GM12874 (cell line): ENCODE results near the gene FAF1.

Experiments
- CTCF ChIP-seq: IDR thresholded peaks from 2 replicates; pipeline ENCODE4 v1.5.1; 2011; ENCODE audit warnings: low read depth, mild to moderate bottlenecking, control low read depth, low read length, moderate library complexity; ENCODE audit not compliant: insufficient read depth

Gene FAF1

DNA sequence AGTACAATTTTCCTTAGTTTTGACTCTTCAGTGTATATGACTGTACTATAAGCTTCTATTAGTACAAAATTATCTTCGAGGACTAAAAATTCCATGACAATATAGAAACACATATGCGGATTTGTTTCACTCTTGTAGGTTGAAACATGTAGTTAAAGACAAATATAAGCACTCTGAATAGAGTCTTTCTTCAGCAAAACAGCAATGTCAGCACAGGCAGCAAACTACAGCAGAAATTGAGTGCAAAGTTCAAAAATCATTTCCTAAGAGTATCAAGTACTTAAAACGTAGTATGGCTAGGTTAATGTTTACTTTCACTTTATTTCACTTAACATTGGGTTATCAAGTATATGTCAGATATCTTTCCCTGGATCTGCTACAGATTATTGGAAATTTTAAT lies 106.7 kb downstream of the FAF1 start:
- no peak for TF ChIP-seq CTCF

DNA sequence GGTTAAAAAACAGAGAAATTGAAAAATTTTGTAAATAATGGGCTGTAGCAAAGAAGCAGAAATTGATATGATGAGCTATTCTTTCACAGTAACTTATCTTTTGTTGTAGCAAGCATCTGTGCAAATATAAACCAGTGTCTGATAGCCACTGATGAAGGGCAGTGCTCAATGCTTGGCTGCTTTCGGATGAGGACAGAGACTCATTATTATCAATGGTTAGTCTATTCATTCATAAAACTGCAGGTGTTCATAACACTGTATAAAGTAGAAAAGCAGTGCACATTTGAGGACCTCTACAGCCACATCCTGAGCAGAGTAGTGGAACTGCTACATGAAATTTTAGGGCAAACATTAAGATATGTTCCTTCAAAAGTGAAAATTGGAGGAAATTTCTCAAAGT lies 107.2 kb downstream of the FAF1 start:
- no peak for TF ChIP-seq CTCF

DNA sequence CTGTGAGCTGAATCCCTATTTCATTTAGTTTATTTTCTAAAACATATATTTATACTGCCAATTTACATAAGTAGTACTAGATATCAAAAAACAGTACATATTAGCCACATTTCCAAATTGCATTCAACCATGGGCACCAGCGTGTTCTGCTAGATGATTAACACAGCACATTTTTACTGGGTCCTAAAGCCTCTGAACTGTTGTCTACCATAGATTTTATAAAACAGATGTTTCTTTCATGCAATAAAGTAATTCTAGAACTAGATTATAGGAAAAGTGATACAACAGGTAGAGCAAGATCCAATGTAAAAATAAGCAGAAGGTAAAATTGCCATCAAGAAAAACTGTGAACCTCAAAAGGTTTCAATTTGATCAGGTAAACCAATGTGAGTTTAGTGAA lies 108.6 kb downstream of the FAF1 start:
- TF ChIP-seq CTCF: no peak

GRCh38 chr1:50851034-50851433 lies 109.0 kb downstream of the FAF1 start:
- no peak for TF ChIP-seq CTCF

- TF ChIP-seq CTCF: no peak
Measured at GRCh38 chr1:50847303-50847702, 112.8 kb downstream of the FAF1 start.

- no peak for TF ChIP-seq CTCF
Measured at GRCh38 chr1:50846224-50846839, 113.7 kb downstream of the FAF1 start.

GRCh38 chr1:50841791-50842387 lies 118.2 kb downstream of the FAF1 start:
- TF ChIP-seq CTCF: no peak
